CD14-positive monocyte (primary cell): ENCODE results near the gene RALB. TPM values are rescaled to one million over a fixed set of nuclear protein-coding genes. Genes with fewer than 3 reads are reported as not detected.

ENCODE experiments used
- DNase-seq, 3 donors: peaks; one replicate each; pipeline ENCODE4 v3.0.0-alpha.2; 2011 to 2022
- H2AFZ ChIP-seq: 2 replicates; pipeline ENCODE4 v1.6.0; 2012; ENCODE audit warnings: mild to moderate bottlenecking, low read depth, low read length, inconsistent platforms; ENCODE audit not compliant: insufficient read depth, poor library complexity, severe bottlenecking
- H3K27ac ChIP-seq, 2 donors: 1 replicate in 1 of 2; 2 replicates in 1 of 2; pipeline ENCODE4 v1.5.1; 2012 to 2013; ENCODE audit warnings: low read length in 2 of 2, control low read depth in 1 of 2, inconsistent platforms in 1 of 2, low read depth in 1 of 2, mild to moderate bottlenecking in 1 of 2
- H3K27me3 ChIP-seq, 2 donors: one replicate each; pipeline versions ENCODE4 v1.6.0 to v1.6.1; 2011 to 2013; ENCODE audit warnings: low read length in 2 of 2; ENCODE audit not compliant: control insufficient read depth in 2 of 2, insufficient read depth in 2 of 2
- H3K36me3 ChIP-seq, 2 donors: replicated peaks in 1 of 2; 1 replicate in 1 of 2; 2 replicates in 1 of 2; pipeline versions ENCODE4 v1.5.1 to v1.6.1; 2012 to 2013; ENCODE audit warnings: low read length in 2 of 2, control low read depth in 1 of 2, inconsistent platforms in 1 of 2, mild to moderate bottlenecking in 1 of 2; ENCODE audit not compliant: insufficient read depth in 2 of 2, control insufficient read depth in 1 of 2
- H3K4me1 ChIP-seq, 2 donors: 1 replicate in 1 of 2; 2 replicates in 1 of 2; pipeline versions ENCODE4 v1.5.1 to v1.6.1; 2012 to 2013; ENCODE audit warnings: low read length in 2 of 2, control low read depth in 1 of 2, inconsistent platforms in 1 of 2, mild to moderate bottlenecking in 1 of 2, moderate library complexity in 1 of 2; ENCODE audit not compliant: insufficient read depth in 2 of 2, control insufficient read depth in 1 of 2
- H3K4me2 ChIP-seq: replicated peaks from 2 replicates; pipeline ENCODE3; 2012; ENCODE audit warnings: low read length, moderate library complexity, mild to moderate bottlenecking; ENCODE audit not compliant: poor library complexity, severe bottlenecking; ENCODE audit errors: extremely low read depth
- H3K4me3 ChIP-seq, 3 experiments: fragments of 200-600 bp in 1 of 3; sonication (generic) in 1 of 3; replicated peaks in 1 of 3; 1 replicate in 2 of 3; 2 replicates in 1 of 3; pipeline ENCODE4 v1.5.1; 2011 to 2013; ENCODE audit warnings: low read length in 3 of 3, mild to moderate bottlenecking in 3 of 3, control low read depth in 2 of 3, low read depth in 2 of 3, inconsistent platforms in 1 of 3, moderate library complexity in 1 of 3
- H3K79me2 ChIP-seq: 2 replicates; pipeline ENCODE4 v1.6.0; 2012; ENCODE audit warnings: mild to moderate bottlenecking, control low read depth, inconsistent platforms, low read length, moderate library complexity; ENCODE audit not compliant: insufficient read depth
- H3K9ac ChIP-seq: 2 replicates; pipeline ENCODE4 v1.6.0; 2017; ENCODE audit warnings: low read length, mild to moderate bottlenecking; ENCODE audit not compliant: insufficient read depth, poor library complexity, severe bottlenecking
- H3K9me3 ChIP-seq, 2 donors: replicated peaks in 1 of 2; 1 replicate in 1 of 2; 2 replicates in 1 of 2; pipeline versions ENCODE4 v1.5.1 to v1.6.1; 2012 to 2013; ENCODE audit warnings: low read length in 2 of 2, control low read depth in 1 of 2; ENCODE audit not compliant: control insufficient read depth in 1 of 2, insufficient read depth in 1 of 2
- H4K20me1 ChIP-seq: 2 replicates; pipeline ENCODE4 v1.6.0; 2012; ENCODE audit warnings: mild to moderate bottlenecking, low read length, control low read depth, moderate library complexity; ENCODE audit not compliant: insufficient read depth
- H3K27ac Mint-ChIP-seq, 7 donors: one replicate each; pipeline ENCODE4 v1.8.0; 2020; ENCODE audit warnings: mild to moderate bottlenecking in 7 of 7, mixed read lengths in 7 of 7, moderate library complexity in 6 of 7, inconsistent platforms in 2 of 7
- H3K27me3 Mint-ChIP-seq, 3 donors: one replicate each; pipeline ENCODE4 v1.8.0; 2021 to 2022; ENCODE audit warnings: low read depth in 3 of 3, mild to moderate bottlenecking in 3 of 3, mixed read lengths in 3 of 3, moderate library complexity in 3 of 3, inconsistent platforms in 1 of 3
- H3K36me3 Mint-ChIP-seq, 2 donors: one replicate each; pipeline ENCODE4 v1.8.0; 2020; ENCODE audit warnings: mixed read lengths in 2 of 2, inconsistent platforms in 1 of 2, mild to moderate bottlenecking in 1 of 2
- H3K4me1 Mint-ChIP-seq: one replicate; pipeline ENCODE4 v1.8.0; 2020; ENCODE audit warnings: mild to moderate bottlenecking, mixed read lengths
- H3K4me3 Mint-ChIP-seq, 2 donors: one replicate each; pipeline ENCODE4 v1.8.0; 2020; ENCODE audit warnings: mild to moderate bottlenecking in 2 of 2, mixed read lengths in 2 of 2, moderate library complexity in 1 of 2
- H3K9me3 Mint-ChIP-seq, 7 donors: one replicate each; pipeline ENCODE4 v1.8.0; 2020 to 2022; ENCODE audit warnings: mixed read lengths in 7 of 7, mild to moderate bottlenecking in 6 of 7, moderate library complexity in 6 of 7, inconsistent platforms in 2 of 7
- CTCF ChIP-seq: fragments of 200-600 bp; IDR thresholded peaks from one replicate; pipeline ENCODE4 v1.8.0; 2022; ENCODE audit warnings: antibody characterized with exemption, mild to moderate bottlenecking
- whole genome bisulfite sequencing: methylation state at CpG from one replicate; pipeline ENCODE4 v1.1.5; 2013; ENCODE audit warnings: missing lambda C conversion rate; ENCODE audit not compliant: insufficient coverage; 5-methylcytosine and 5-hydroxymethylcytosine counted together
- intact Hi-C, 2 donors: fragments of 100-400 bp; cut with micrococcal nuclease; formaldehyde crosslinking; loops; one replicate each; pipeline versions ENCODE4 v1.15.0 to v1.15.1; 2023
- polyA plus RNA-seq, 3 donors: library from polyadenylated mRNA; depleted of rRNA in 1 of 3; unstranded in 2 of 3; stranded (reverse) in 1 of 3; fragments of 300-500 nt in 2 of 3; fragments of >200 nt in 1 of 3; fragmentation: Illumina TruSeq in 2 of 3; gene quantifications; 1 replicate in 2 of 3; 2 replicates in 1 of 3; pipeline ENCODE4 v1.2.3, GENCODE V29; 2012 to 2021

The RALB gene
- polyA plus RNA-seq, 3 donors, result 57.2 to 163 (median 139) TPM

- intact Hi-C loops, result no loop called here
- H3K9me3 ChIP-seq, result no peaks in the 10 kb centered on the region
- peak overlapping the region in 1 of 2 donors; percentile 85 for H3K27ac ChIP-seq
- H3K36me3 Mint-ChIP-seq, result peaks cover 20 to 25% of the 10 kb centered on the region in 2 donors
- DNase-seq, result no peak
- H3K27ac Mint-ChIP-seq, result peak overlapping the region; percentile 18 to 97 (median 92)
- peaks cover 62% of the 10 kb centered on the region for H3K4me1 Mint-ChIP-seq
- H2AFZ ChIP-seq, result no peak overlapping the region
- peak overlapping the region; percentile 92 to 99 for H3K4me3 Mint-ChIP-seq
- no peak for TF ChIP-seq CTCF
- peak overlapping the region; percentile 58 to 96 (median 87) for H3K4me3 ChIP-seq
- no peaks in the 10 kb centered on the region for H3K27me3 ChIP-seq
- peak overlapping the region; percentile 81 for H3K4me2 ChIP-seq
- peaks cover 56% of the 10 kb centered on the region for H4K20me1 ChIP-seq
- H3K79me2 ChIP-seq, result peaks cover 59% of the 10 kb centered on the region
- WGBS, result 56% methylated on average over 6 of the region's 8 CpGs
- H3K27me3 Mint-ChIP-seq, result peaks cover 0 to 5% (median 4%) of the 10 kb centered on the region in 3 donors
- H3K36me3 ChIP-seq, result no peaks in the 10 kb centered on the region
- H3K9me3 Mint-ChIP-seq, result peaks cover 0 to 9% (median 3%) of the 10 kb centered on the region in 7 donors
- peaks cover 59 to 65% of the 10 kb centered on the region in 2 donors for H3K4me1 ChIP-seq
- peak overlapping the region; percentile 83 for H3K9ac ChIP-seq
These were observed 1.5 kb downstream of the RALB start for GRCh38 chr2:120254178-120254577.

- Histone ChIP-seq H3K9me3 (peaks cover 0 to 2% of the 10 kb centered on the region in 2 donors), H2AFZ (no peak overlapping the region), H3K4me3 (peak overlapping the region in 1 of 3 experiments; percentile 87), H3K27me3 (no peaks in the 10 kb centered on the region), H3K27ac (peak overlapping the region in 1 of 2 donors; percentile 85), H3K79me2 (peaks cover 66% of the 10 kb centered on the region), H3K9ac (no peak overlapping the region), H3K4me2 (peak overlapping the region; percentile 81), H4K20me1 (peaks cover 64% of the 10 kb centered on the region), H3K36me3 (no peaks in the 10 kb centered on the region), H3K4me1 (peaks cover 59 to 65% of the 10 kb centered on the region in 2 donors)
- Mint-ChIP-seq H3K4me3 (peak overlapping the region in 1 of 2 donors; percentile 99), H3K36me3 (peaks cover 22 to 31% of the 10 kb centered on the region in 2 donors), H3K27me3 (no peaks in the 10 kb centered on the region), H3K27ac (peak overlapping the region in 2 of 7 donors; percentile 53 to 63), H3K4me1 (peaks cover 65% of the 10 kb centered on the region), H3K9me3 (peaks cover under 1 to 11% (median 5%) of the 10 kb centered on the region in 7 donors)
- TF ChIP-seq CTCF, result no peak
- intact Hi-C loops, result loop anchor here in 1 of 2 donors (5.0 kb wide), 1 partner anchor 38 kb away; no protein-coding TSS in a partner anchor
- DNase-seq, result no peak
- no CpG with 5 or more reads among the region's 6 CpGs for WGBS
These were observed 2.4 kb downstream of the RALB start for GRCh38 chr2:120255071-120255470.
